ENCODE results near the gene TMPRSS15.
A peak's percentile ranks its signal among the peaks of the same experiment; 100 is the strongest.

TMPRSS15 gene

DNA sequence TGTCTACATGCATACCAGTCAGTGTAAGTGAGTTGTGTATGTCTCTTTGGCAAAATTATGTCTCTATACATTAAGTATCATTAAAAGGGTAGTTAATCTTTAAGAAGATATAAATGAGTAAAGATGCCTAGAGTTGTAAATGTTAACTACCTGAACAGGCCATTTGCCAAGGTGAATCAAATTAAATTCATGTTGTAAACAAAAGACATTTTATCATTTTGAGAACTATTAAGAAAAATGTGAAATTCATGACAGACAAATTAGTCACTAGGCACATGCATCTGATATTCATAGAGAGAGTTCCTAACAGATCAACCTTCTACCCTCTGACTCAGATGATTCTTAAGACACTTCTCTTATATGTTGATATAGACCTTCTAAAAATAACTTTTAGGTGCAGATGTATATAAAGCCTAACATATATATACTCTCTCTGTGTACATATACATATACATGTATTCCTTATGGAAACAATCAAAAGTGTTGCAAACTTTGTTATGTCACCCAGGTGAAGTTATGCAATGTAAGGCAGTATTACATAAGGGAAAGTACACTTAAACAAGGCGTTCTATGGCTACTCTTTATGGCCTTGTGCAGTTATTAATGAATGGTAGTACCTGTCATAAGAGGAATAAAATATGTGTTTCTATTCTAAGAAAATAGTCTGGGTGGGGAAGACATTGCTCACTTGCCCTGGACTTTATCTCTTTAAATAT, at the start of gene TMPRSS15:
Gene TMPRSS15 (minus strand): TSS at position 51 of the 716 bp plus-strand sequence. CDS start 163 bp downstream, outside the sequence.
- peaks cover 14% of the 10 kb centered on the region for H3K4me1 ChIP-seq (ENCODE audit: insufficient read depth, low read length, severe bottlenecking)
- H3K4me3 ChIP-seq (ENCODE audit: low read depth, low read length, poor library complexity, severe bottlenecking): no peak within 1 kb of the TSS
- no peaks in the 10 kb centered on the region for H3K9me2 ChIP-seq (ENCODE audit: low read depth, low read length)
- no peaks in the 10 kb centered on the region for H3K27me3 ChIP-seq (ENCODE audit: insufficient read depth, low read length)
- H3F3A ChIP-seq (ENCODE audit: insufficient read depth, low read length): no peaks in the 10 kb centered on the region
- H3K9ac ChIP-seq (ENCODE audit: low read length): no peak within 1 kb of the TSS
- H3K9me3 ChIP-seq (ENCODE audit: low read length): peaks cover 13% of the 10 kb centered on the region
- no peak within 1 kb of the TSS for H3K27ac ChIP-seq (ENCODE audit: low read depth, low read length, poor library complexity, severe bottlenecking)
- H3K36me3 ChIP-seq (ENCODE audit: insufficient read depth, low read length): no peaks in the 10 kb centered on the region; the same call in 1 of the 2 replicates
- peak within 1 kb of the TSS; percentile 26; the same call in 1 of the 2 replicates for H2AFZ ChIP-seq (ENCODE audit: low read length)
- TF ChIP-seq, protein P1, sequence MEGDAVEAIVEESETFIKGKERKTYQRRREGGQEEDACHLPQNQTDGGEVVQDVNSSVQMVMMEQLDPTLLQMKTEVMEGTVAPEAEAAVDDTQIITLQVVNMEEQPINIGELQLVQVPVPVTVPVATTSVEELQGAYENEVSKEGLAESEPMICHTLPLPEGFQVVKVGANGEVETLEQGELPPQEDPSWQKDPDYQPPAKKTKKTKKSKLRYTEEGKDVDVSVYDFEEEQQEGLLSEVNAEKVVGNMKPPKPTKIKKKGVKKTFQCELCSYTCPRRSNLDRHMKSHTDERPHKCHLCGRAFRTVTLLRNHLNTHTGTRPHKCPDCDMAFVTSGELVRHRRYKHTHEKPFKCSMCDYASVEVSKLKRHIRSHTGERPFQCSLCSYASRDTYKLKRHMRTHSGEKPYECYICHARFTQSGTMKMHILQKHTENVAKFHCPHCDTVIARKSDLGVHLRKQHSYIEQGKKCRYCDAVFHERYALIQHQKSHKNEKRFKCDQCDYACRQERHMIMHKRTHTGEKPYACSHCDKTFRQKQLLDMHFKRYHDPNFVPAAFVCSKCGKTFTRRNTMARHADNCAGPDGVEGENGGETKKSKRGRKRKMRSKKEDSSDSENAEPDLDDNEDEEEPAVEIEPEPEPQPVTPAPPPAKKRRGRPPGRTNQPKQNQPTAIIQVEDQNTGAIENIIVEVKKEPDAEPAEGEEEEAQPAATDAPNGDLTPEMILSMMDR (IDR thresholded peaks at IDR 0.05; ENCODE audit: low read length): no peak
- no peak for TF ChIP-seq EZH2 (IDR thresholded peaks at IDR 0.05; ENCODE audit: borderline replicate concordance, low read length)
- no peaks in the 10 kb centered on the region for H3K79me2 ChIP-seq (ENCODE audit: insufficient read depth, low read length)
- no peak within 1 kb of the TSS for H3K4me2 ChIP-seq (ENCODE audit: low read length)
- H4K20me1 ChIP-seq (ENCODE audit: insufficient read depth, low read length): no peaks in the 10 kb centered on the region

DNA sequence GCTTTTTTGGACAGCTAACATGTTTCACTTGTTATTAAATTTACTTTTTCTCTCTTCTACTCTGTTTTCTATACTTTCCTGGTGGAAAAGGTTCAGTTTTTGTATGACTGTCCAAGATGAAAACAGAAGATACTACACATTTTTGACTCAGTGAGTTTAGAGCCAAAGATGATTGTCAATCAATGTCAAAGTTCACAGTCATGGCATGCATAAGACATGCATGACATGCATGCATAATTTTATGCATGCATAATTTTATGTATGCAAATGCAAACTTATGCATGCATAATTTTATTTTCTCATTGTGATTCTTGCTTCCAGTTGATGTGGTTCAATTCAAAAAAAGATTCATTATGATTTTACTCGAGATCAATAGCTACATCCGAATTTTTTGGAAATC, 48.1 kb upstream of the TMPRSS15 start:
- TF ChIP-seq EZH2 (IDR thresholded peaks at IDR 0.05; ENCODE audit: borderline replicate concordance, low read length): no peak
- TF ChIP-seq, protein P1 (IDR thresholded peaks at IDR 0.05; ENCODE audit: low read length): no peak
- Histone ChIP-seq H4K20me1 (ENCODE audit: insufficient read depth, low read length) (no peaks in the 10 kb centered on the region), H3K27me3 (ENCODE audit: insufficient read depth, low read length) (no peaks in the 10 kb centered on the region), H3K9ac (ENCODE audit: low read length) (no peak overlapping the region), H3K4me3 (ENCODE audit: low read depth, low read length, poor library complexity, severe bottlenecking) (no peak overlapping the region), H3K27ac (ENCODE audit: low read depth, low read length, poor library complexity, severe bottlenecking) (peak overlapping the region; percentile 9), H3K36me3 (ENCODE audit: insufficient read depth, low read length) (no peaks in the 10 kb centered on the region), H3K9me2 (ENCODE audit: low read depth, low read length) (no peaks in the 10 kb centered on the region), H3K9me3 (ENCODE audit: low read length) (peaks cover 2% of the 10 kb centered on the region; the same call in 1 of the 2 replicates), H3K79me2 (ENCODE audit: insufficient read depth, low read length) (no peaks in the 10 kb centered on the region), H2AFZ (ENCODE audit: low read length) (no peak overlapping the region), H3F3A (ENCODE audit: insufficient read depth, low read length) (no peaks in the 10 kb centered on the region), H3K4me1 (ENCODE audit: insufficient read depth, low read length, severe bottlenecking) (peaks cover 24% of the 10 kb centered on the region), H3K4me2 (ENCODE audit: low read length) (no peak overlapping the region)

DNA sequence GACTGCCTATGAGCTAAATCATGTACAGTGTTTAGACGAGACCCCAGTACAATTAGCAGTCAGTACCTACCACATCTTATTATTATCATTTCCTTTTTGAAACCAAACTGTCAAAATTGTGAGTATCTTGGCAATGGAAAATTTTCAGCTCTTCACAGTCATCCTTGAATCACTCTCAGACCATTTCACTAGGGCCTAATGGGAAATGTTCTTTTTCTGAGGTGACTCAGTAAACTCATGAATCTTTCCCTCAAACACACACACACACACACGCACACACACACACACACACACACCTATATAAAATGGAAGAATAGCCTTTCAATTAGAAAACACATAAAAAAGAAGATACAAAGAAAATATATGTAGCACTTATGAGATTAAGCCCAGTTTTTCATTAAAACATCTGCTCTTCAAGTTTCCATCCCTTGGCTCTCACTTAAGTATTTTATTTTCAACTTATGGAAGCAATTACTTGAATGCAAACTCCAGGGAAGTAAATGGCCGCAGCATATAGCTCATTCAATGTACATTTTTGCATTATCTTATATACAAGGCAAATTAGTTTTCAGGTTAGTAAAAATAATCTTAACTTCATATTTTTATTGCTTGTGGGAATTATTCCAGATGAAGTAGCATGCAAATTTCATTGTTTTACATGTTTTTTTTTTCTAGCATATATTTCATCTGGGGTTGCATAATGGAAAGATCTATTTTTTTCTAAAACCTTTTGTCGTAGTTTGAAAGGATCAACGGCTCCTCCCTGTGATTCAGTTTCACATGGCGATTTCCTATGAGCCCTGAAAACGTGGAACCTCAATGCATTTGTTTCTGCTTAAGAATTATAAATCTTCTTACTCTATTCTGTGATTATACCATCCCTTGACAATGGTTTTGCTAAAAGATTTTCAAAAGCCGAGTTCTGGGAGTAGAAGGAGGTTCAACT, 46.3 kb upstream of the TMPRSS15 start:
- H3K4me3 ChIP-seq (ENCODE audit: low read depth, low read length, poor library complexity, severe bottlenecking): no peak overlapping the region
- no peak overlapping the region for H3K9ac ChIP-seq (ENCODE audit: low read length)
- no peaks in the 10 kb centered on the region for H3K9me2 ChIP-seq (ENCODE audit: low read depth, low read length)
- no peaks in the 10 kb centered on the region for H3K36me3 ChIP-seq (ENCODE audit: insufficient read depth, low read length)
- H3K9me3 ChIP-seq (ENCODE audit: low read length): peaks cover 5% of the 10 kb centered on the region; the same call in 1 of the 2 replicates
- no peaks in the 10 kb centered on the region for H3K79me2 ChIP-seq (ENCODE audit: insufficient read depth, low read length)
- peaks cover 24% of the 10 kb centered on the region for H3K4me1 ChIP-seq (ENCODE audit: insufficient read depth, low read length, severe bottlenecking)
- H4K20me1 ChIP-seq (ENCODE audit: insufficient read depth, low read length): no peaks in the 10 kb centered on the region
- H3K4me2 ChIP-seq (ENCODE audit: low read length): peak overlapping the region; percentile 29; the same call in 1 of the 2 replicates
- H3K27ac ChIP-seq (ENCODE audit: low read depth, low read length, poor library complexity, severe bottlenecking): peak overlapping the region; percentile 60
- no peak for TF ChIP-seq EZH2 (IDR thresholded peaks at IDR 0.05; ENCODE audit: borderline replicate concordance, low read length)
- TF ChIP-seq, protein P1 (IDR thresholded peaks at IDR 0.05; ENCODE audit: low read length): no peak
- peak overlapping the region; percentile 74; the same call in 1 of the 2 replicates for H2AFZ ChIP-seq (ENCODE audit: low read length)
- no peaks in the 10 kb centered on the region for H3K27me3 ChIP-seq (ENCODE audit: insufficient read depth, low read length)
- H3F3A ChIP-seq (ENCODE audit: insufficient read depth, low read length): no peaks in the 10 kb centered on the region

Data from OCI-LY1 (cell line).